H1 (cell line): ENCODE results near the gene USP53. TPM values are rescaled to one million over a fixed set of nuclear protein-coding genes. Genes with fewer than 3 reads are reported as not detected.

ENCODE experiments used
- CTCF ChIA-PET: fragments of 300-600 bp; sonication (Branson Sonifier 250); formaldehyde crosslinking; loops from one replicate; lab custom pipeline; 2021; ENCODE audit not compliant: partially characterized antibody; lab: Charles Lee
- POLR2A ChIA-PET: fragments of 300-600 bp; sonication (Branson Sonifier 250); formaldehyde crosslinking; loops from one replicate; lab custom pipeline; 2021; ENCODE audit warnings: inconsistent platforms; ENCODE audit not compliant: partially characterized antibody; lab: Charles Lee
- DNase-seq, 2 experiments: peaks; one replicate each; pipeline versions ENCODE4 v3.0.0 to v3.0.0-alpha.2; 2010 to 2022; ENCODE audit warnings: low spot score in 2 of 2, low read depth in 1 of 2, mixed read lengths in 1 of 2
- FAIRE-seq: peaks from 2 replicates; lab custom pipeline; 2011; peaks lifted over from hg19 to GRCh38; lab: Jason Lieb, UNC
- H2AFZ ChIP-seq: 2 replicates; pipeline ENCODE4 v1.8.1; 2012; ENCODE audit warnings: low read length, inconsistent platforms
- H2AK5ac ChIP-seq: 2 replicates; pipeline ENCODE4 v1.6.1; 2013; ENCODE audit warnings: low read depth, low read length
- H2BK120ac ChIP-seq: replicated peaks from 2 replicates; pipeline ENCODE3; 2013; ENCODE audit warnings: low read depth, low read length, inconsistent platforms
- H2BK12ac ChIP-seq: 2 replicates; pipeline ENCODE4 v1.6.1; 2013; ENCODE audit warnings: low read depth, low read length
- H2BK15ac ChIP-seq: 2 replicates; pipeline ENCODE4 v1.6.1; 2013; ENCODE audit warnings: low read length
- H2BK20ac ChIP-seq: 2 replicates; pipeline ENCODE4 v1.6.1; 2013; ENCODE audit warnings: low read length
- H2BK5ac ChIP-seq: 2 replicates; pipeline ENCODE4 v1.6.1; 2013; ENCODE audit warnings: low read depth, low read length
- H3K14ac ChIP-seq: 2 replicates; pipeline ENCODE4 v1.6.1; 2013; ENCODE audit warnings: inconsistent platforms; ENCODE audit not compliant: insufficient read length
- H3K18ac ChIP-seq: 2 replicates; pipeline ENCODE4 v1.6.1; 2013; ENCODE audit warnings: low read length; ENCODE audit errors: extremely low read depth
- H3K23ac ChIP-seq: 2 replicates; pipeline ENCODE4 v1.6.1; 2013; ENCODE audit warnings: inconsistent platforms; ENCODE audit not compliant: insufficient read length
- H3K23me2 ChIP-seq: 2 replicates; pipeline ENCODE4 v1.6.1; 2013; ENCODE audit warnings: low read depth, low read length
- H3K27ac ChIP-seq: 2 replicates; pipeline ENCODE4 v1.6.1; 2011; ENCODE audit warnings: low read depth, low read length, inconsistent platforms
- H3K27me3 ChIP-seq, 4 experiments: replicated peaks in 1 of 4; 1 replicate in 1 of 4; 2 replicates in 3 of 4; pipeline versions ENCODE4 v1.6.1 to v1.8.1; 2011 to 2013; ENCODE audit warnings: low read length in 3 of 4, mild to moderate bottlenecking in 3 of 4, inconsistent platforms in 2 of 4, mixed read lengths in 2 of 4, moderate library complexity in 1 of 4; ENCODE audit not compliant: control insufficient read depth in 3 of 4, insufficient read depth in 3 of 4; ENCODE audit errors: extremely low read depth in 1 of 4
- H3K36me3 ChIP-seq, 4 experiments: 2 replicates each; pipeline versions ENCODE4 v1.6.1 to v1.8.1; 2011 to 2013; ENCODE audit warnings: mild to moderate bottlenecking in 4 of 4, low read length in 3 of 4, moderate library complexity in 2 of 4, control low read depth in 1 of 4, inconsistent platforms in 1 of 4; ENCODE audit not compliant: insufficient read depth in 4 of 4, control insufficient read depth in 2 of 4
- H3K4ac ChIP-seq: replicated peaks from 2 replicates; pipeline ENCODE3; 2013; ENCODE audit warnings: low read length, low read depth, mixed read lengths, inconsistent platforms; ENCODE audit not compliant: insufficient read length
- H3K4me1 ChIP-seq, 4 experiments: replicated peaks in 1 of 4; 1 replicate in 1 of 4; 2 replicates in 3 of 4; pipeline versions ENCODE4 v1.6.1 to v1.8.1; 2011 to 2013; ENCODE audit warnings: low read length in 3 of 4, inconsistent platforms in 2 of 4, mixed read lengths in 1 of 4; ENCODE audit not compliant: insufficient read depth in 4 of 4, control insufficient read depth in 3 of 4
- H3K4me2 ChIP-seq, 2 experiments: 2 replicates each; pipeline versions ENCODE4 v1.6.1 to v1.8.1; 2011 to 2013; ENCODE audit warnings: low read depth in 2 of 2, low read length in 2 of 2, control low read depth in 1 of 2, inconsistent platforms in 1 of 2, mild to moderate bottlenecking in 1 of 2; ENCODE audit not compliant: insufficient read depth in 1 of 2
- H3K4me3 ChIP-seq, 4 experiments: fragments of 200-600, 300-600 bp in 1 of 4; sonication (generic), shearing (Covaris generic), sonication (Bioruptor Twin) in 1 of 4; 2 replicates each; pipeline versions ENCODE4 v1.5.1 to v1.8.1; 2011 to 2016; ENCODE audit warnings: low read length in 4 of 4, low read depth in 3 of 4, control low read depth in 2 of 4, inconsistent platforms in 2 of 4, mild to moderate bottlenecking in 2 of 4, mixed read lengths in 1 of 4, moderate library complexity in 1 of 4; ENCODE audit not compliant: insufficient read depth in 2 of 4; ENCODE audit errors: extremely low read depth in 1 of 4
- H3K56ac ChIP-seq: replicated peaks from 2 replicates; pipeline ENCODE3; 2013; ENCODE audit warnings: low read depth, mild to moderate bottlenecking, mixed read lengths, low read length, inconsistent platforms; ENCODE audit not compliant: insufficient read length
- H3K79me1 ChIP-seq: 2 replicates; pipeline ENCODE4 v1.6.1; 2013; ENCODE audit warnings: low read depth, low read length, control low read depth
- H3K79me2 ChIP-seq, 2 experiments: 2 replicates each; pipeline versions ENCODE4 v1.6.1 to v1.8.1; 2012 to 2013; ENCODE audit warnings: low read length in 2 of 2, mild to moderate bottlenecking in 2 of 2, inconsistent platforms in 1 of 2; ENCODE audit not compliant: insufficient read depth in 2 of 2, control insufficient read depth in 1 of 2
- H3K9ac ChIP-seq, 4 experiments: replicated peaks in 1 of 4; 1 replicate in 1 of 4; 2 replicates in 3 of 4; pipeline versions ENCODE4 v1.6.1 to v1.8.1; 2011 to 2013; ENCODE audit warnings: low read depth in 3 of 4, low read length in 3 of 4, control low read depth in 2 of 4, mild to moderate bottlenecking in 2 of 4, moderate library complexity in 2 of 4, inconsistent platforms in 1 of 4; ENCODE audit errors: extremely low read depth in 1 of 4
- H3K9me3 ChIP-seq, 2 experiments: 2 replicates each; pipeline versions ENCODE4 v1.6.1 to v1.8.1; 2012 to 2013; ENCODE audit warnings: mild to moderate bottlenecking in 2 of 2, moderate library complexity in 2 of 2, control low read depth in 1 of 2, inconsistent platforms in 1 of 2, low read depth in 1 of 2, low read length in 1 of 2, mixed read lengths in 1 of 2; ENCODE audit not compliant: insufficient read depth in 2 of 2
- H4K20me1 ChIP-seq, 2 experiments: replicated peaks in 1 of 2; 2 replicates each; pipeline versions ENCODE3 to v1.8.1; 2011 to 2013; ENCODE audit warnings: inconsistent platforms in 2 of 2, low read length in 2 of 2, mild to moderate bottlenecking in 1 of 2; ENCODE audit not compliant: insufficient read depth in 2 of 2, control insufficient read depth in 1 of 2
- H4K5ac ChIP-seq: 2 replicates; pipeline ENCODE4 v1.6.1; 2013; ENCODE audit warnings: low read length, low read depth, mixed read lengths, inconsistent platforms; ENCODE audit not compliant: insufficient read length
- H4K8ac ChIP-seq: 2 replicates; pipeline ENCODE4 v1.8.0; 2013; ENCODE audit warnings: mild to moderate bottlenecking, moderate library complexity, low read length, inconsistent platforms; ENCODE audit not compliant: insufficient read depth; ENCODE audit errors: extremely low read depth
- H4K91ac ChIP-seq: replicated peaks from 2 replicates; pipeline ENCODE3; 2013; ENCODE audit warnings: low read length, mixed read lengths, inconsistent platforms; ENCODE audit not compliant: insufficient read length
- ASH2L ChIP-seq: fragments of 200-600, 300-600 bp; sonication (generic); IDR thresholded peaks from one replicate; pipeline ENCODE4 v1.7.1; 2017; ENCODE audit warnings: low read length
- CEBPB ChIP-seq: IDR thresholded peaks from 2 replicates; pipeline ENCODE4 v1.6.1; 2012; ENCODE audit warnings: low read depth, low read length
- JUND ChIP-seq: IDR thresholded peaks from 2 replicates; pipeline ENCODE4 v1.6.1; 2011; ENCODE audit warnings: mild to moderate bottlenecking, improper control_type of control experiment, low read length
- POLR2A ChIP-seq, 2 experiments: IDR thresholded peaks; 1 replicate in 1 of 2; 2 replicates in 1 of 2; pipeline ENCODE4 v1.6.1; 2011; ENCODE audit warnings: low read depth in 2 of 2, low read length in 2 of 2, mild to moderate bottlenecking in 2 of 2; ENCODE audit errors: control extremely low read depth in 1 of 2
- RBBP5 ChIP-seq: IDR thresholded peaks from 2 replicates; pipeline ENCODE4 v1.7.1; 2012; ENCODE audit warnings: low read depth, mild to moderate bottlenecking, inconsistent platforms, low read length, moderate library complexity, borderline replicate concordance
- SAP30 ChIP-seq: fragments of 300-600 bp; sonication (generic); IDR thresholded peaks from 2 replicates; pipeline ENCODE4 v1.7.1; 2012; ENCODE audit warnings: low read length, moderate library complexity, mild to moderate bottlenecking, inconsistent platforms; ENCODE audit not compliant: insufficient read depth, insufficient replicate concordance
- TCF12 ChIP-seq: IDR thresholded peaks from 2 replicates; pipeline ENCODE4 v1.6.1; 2011; ENCODE audit warnings: low read depth, mild to moderate bottlenecking, low read length
- USF2 ChIP-seq: IDR thresholded peaks from 2 replicates; pipeline ENCODE4 v1.6.1; 2011; ENCODE audit warnings: low read length, improper control_type of control experiment
- WGBS, 2 experiments: shearing (Covaris generic) in 1 of 2; methylation state at CpG; one replicate each; pipeline versions ENCODE4 v1.1.6 to v1.1.7; 2013 to 2015; ENCODE audit warnings: low lambda C conversion rate in 2 of 2, mixed read lengths in 2 of 2, inconsistent platforms in 1 of 2, low coverage in 1 of 2, missing lambda C conversion rate in 1 of 2; ENCODE audit not compliant: insufficient replicate concordance in 2 of 2, insufficient coverage in 1 of 2, insufficient read length in 1 of 2; ENCODE audit errors: extremely low coverage in 1 of 2, missing lambda C conversion rate in 1 of 2; 5-methylcytosine and 5-hydroxymethylcytosine counted together
- polyA plus RNA-seq, 7 experiments: library from polyadenylated mRNA; depleted of rRNA in 3 of 7; stranded (reverse) in 5 of 7; unstranded in 2 of 7; fragments of >200 nt in 5 of 7; fragments of 200-250 nt in 2 of 7; gene quantifications; 1 replicate in 5 of 7; 2 replicates in 1 of 7; 4 replicates in 1 of 7; pipeline versions ENCODE4 v1.2.1 to v1.2.3, GENCODE V29; 2011 to 2013; ENCODE audit warnings: missing spikeins in 2 of 7, mixed read lengths in 2 of 7
- total RNA-seq: library from RNA; stranded (reverse); fragmentation: NEBNext Ultra II Directional; extraction: Animal tissue kit (Norgen Biotek cat#: 25700); gene quantifications from 2 replicates; pipeline ENCODE4 v1.2.1, GENCODE V29; 2021

The USP53 gene
- total and polyA plus RNA-seq, 2 of the 8 experiments (the other 6 are each of a cell fraction or from before 2014, with no cell fraction given) = 2.9 to 14.9 TPM

GRCh38 chr4:119218093-119218492 lies 5.6 kb downstream of the USP53 start:
- H2BK5ac ChIP-seq = no peak overlapping the region
- peaks cover 0 to 27% of the 10 kb centered on the region in 2 experiments; a peak in 2 of 4 replicates for H3K79me2 ChIP-seq
- H4K5ac ChIP-seq = no peak overlapping the region
- H3K27me3 ChIP-seq = no peaks in the 10 kb centered on the region
- no peak overlapping the region for H3K4me3 ChIP-seq
- H4K91ac ChIP-seq = no peak overlapping the region
- no peak overlapping the region for H3K56ac ChIP-seq
- CTCF ChIA-PET = no interaction called here
- no peak overlapping the region for H2BK120ac ChIP-seq
- H2BK15ac ChIP-seq = no peak overlapping the region
- no peaks in the 10 kb centered on the region for H3K9me3 ChIP-seq
- WGBS, 2 experiments = 87% methylated on average over 1 of the region's 1 CpG; no CpG with 5 or more reads in 1 of the 2 experiments
- no peak overlapping the region for H2AFZ ChIP-seq
- H3K23me2 ChIP-seq = peaks cover 3% of the 10 kb centered on the region; the same call in 1 of the 2 replicates
- FAIRE-seq (no peak), DNase-seq (no peak)
- no peak overlapping the region for H3K9ac ChIP-seq
- H3K23ac ChIP-seq = no peak overlapping the region
- no peak overlapping the region for H3K27ac ChIP-seq
- H2BK12ac ChIP-seq = no peak overlapping the region
- H2AK5ac ChIP-seq = no peak overlapping the region
- H3K79me1 ChIP-seq = no peaks in the 10 kb centered on the region
- no peak overlapping the region for H2BK20ac ChIP-seq
- H3K4me2 ChIP-seq = no peak overlapping the region
- no peaks in the 10 kb centered on the region for H4K20me1 ChIP-seq
- H3K18ac ChIP-seq = no peak overlapping the region
- no peak overlapping the region for H3K4ac ChIP-seq
- POLR2A ChIA-PET = no interaction called here
- no peak overlapping the region for H3K14ac ChIP-seq
- H3K4me1 ChIP-seq = no peaks in the 10 kb centered on the region
- H4K8ac ChIP-seq = no peak overlapping the region
- peaks cover 0 to 11% (median 0%) of the 10 kb centered on the region in 4 experiments; a peak in 2 of 8 replicates for H3K36me3 ChIP-seq
- TF ChIP-seq TCF12 (no peak), ASH2L (no peak), CEBPB (no peak), RBBP5 (no peak), JUND (no peak), POLR2A (IDR thresholded peaks at IDR 0.05; ENCODE audit: control extremely low read depth in 1 of 2, low read depth in 2 of 2, low read length in 2 of 2) (no peak), USF2 (no peak), SAP30 (no peak)
